ENCODE data around the gene CAMSAP1.

The CAMSAP1 gene

DNA sequence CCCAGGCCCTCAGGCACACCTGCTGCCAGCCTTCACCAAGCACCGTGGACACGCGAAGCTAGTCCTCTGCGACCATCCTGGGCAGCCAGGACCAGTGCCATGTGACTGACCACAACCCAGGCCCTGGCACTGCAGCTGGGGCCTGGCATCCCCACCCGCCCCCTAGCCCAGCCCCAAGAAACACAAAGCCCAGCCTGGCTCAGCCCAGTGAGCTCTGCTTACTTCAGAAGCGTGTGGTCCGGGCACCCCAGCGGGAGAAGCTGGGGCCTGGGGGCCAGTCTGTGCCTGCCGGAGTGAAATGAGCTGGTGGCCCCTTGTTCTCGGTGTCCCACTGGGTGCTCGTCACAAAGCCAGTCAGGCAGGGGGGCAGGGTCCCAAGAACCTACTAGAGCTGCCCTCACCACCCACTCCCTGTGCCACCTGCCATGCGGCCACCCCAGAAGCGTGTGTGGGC, 117.5 kb downstream of the CAMSAP1 start:
- Histone ChIP-seq H3K79me1 (replicated peaks; ENCODE audit: low read length, poor library complexity, severe bottlenecking) (no peaks in the 10 kb centered on the region), H3K4me3 (ENCODE audit: insufficient read depth in 1 of 2, low read depth in 1 of 2, low read length in 2 of 2) (no peak overlapping the region)

DNA sequence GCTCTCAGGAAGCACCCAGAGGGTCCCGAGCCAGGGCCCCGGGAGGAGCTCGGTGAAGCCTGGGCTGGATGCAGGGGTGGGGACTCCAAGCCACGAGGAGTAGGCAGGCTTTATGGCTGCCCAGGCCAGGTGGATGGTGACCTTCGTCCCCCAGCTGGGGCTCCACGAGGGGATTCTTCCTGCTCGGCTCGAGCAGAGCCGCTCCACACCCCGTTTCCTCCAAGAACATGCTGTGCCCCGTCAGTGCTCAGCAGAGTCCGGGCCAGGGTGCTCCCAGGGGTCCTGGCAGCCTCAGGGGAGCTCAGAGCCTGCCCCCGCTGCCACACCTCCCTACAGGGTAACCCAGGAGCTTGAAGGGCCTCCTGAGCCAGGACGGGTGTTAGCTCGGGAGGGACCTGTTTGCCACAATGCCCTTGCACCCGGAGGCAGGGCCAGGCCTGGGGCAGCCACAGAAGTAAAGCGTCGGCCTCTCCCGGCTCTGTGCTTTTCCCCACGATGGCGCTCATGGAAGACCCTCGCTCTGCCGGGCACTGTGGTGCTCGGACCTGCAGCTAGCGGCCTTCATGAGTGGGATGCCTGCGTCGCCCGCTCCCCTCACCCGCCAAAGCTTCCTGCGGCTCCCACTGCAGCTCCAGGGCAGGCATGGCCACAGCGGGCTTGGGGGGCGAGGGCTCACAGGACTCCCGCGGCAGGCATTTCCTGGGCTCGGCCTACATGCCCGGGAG, 118.6 kb downstream of the CAMSAP1 start:
- H3K4me3 ChIP-seq (ENCODE audit: insufficient read depth in 1 of 2, low read depth in 1 of 2, low read length in 2 of 2) = no peak overlapping the region

More for the DNA sequence above, 117.5 kb downstream of the CAMSAP1 start:
- no peak overlapping the region for H3K9ac ChIP-seq (ENCODE audit: low read length)
- H2BK15ac ChIP-seq (ENCODE audit: low read depth, poor library complexity, severe bottlenecking) = no peak overlapping the region
- H2BK120ac ChIP-seq (ENCODE audit: low read depth, low read length) = no peak overlapping the region
- H3K4ac ChIP-seq (ENCODE audit: low read depth in 1 of 2, low read length in 2 of 2) = no peak overlapping the region
- H4K8ac ChIP-seq (ENCODE audit: low read length) = no peak overlapping the region
- H3K9me3 ChIP-seq (ENCODE audit: control insufficient read depth, low read length) = no peaks in the 10 kb centered on the region
- no peak overlapping the region for H3K18ac ChIP-seq (ENCODE audit: low read depth in 1 of 2, low read length in 2 of 2)
- no peak overlapping the region for H3K27ac ChIP-seq (ENCODE audit: low read length, poor library complexity, severe bottlenecking)
- H3K23ac ChIP-seq (ENCODE audit: low read length in 2 of 2) = no peak overlapping the region
- H3K36me3 ChIP-seq (ENCODE audit: control insufficient read depth in 1 of 2, insufficient read depth in 2 of 2, low read depth in 1 of 2, low read length in 2 of 2) = no peaks in the 10 kb centered on the region
- no peak overlapping the region for H2BK12ac ChIP-seq (ENCODE audit: low read length in 2 of 2)
- no peak overlapping the region for H2AK5ac ChIP-seq (ENCODE audit: low read length, severe bottlenecking)
- no peak overlapping the region for H3K4me2 ChIP-seq (ENCODE audit: low read length, poor library complexity, severe bottlenecking)
- peaks cover 10 to 58% of the 10 kb centered on the region in 2 experiments for H3K27me3 ChIP-seq (ENCODE audit: control insufficient read depth in 1 of 2, insufficient read depth in 1 of 2, low read length in 2 of 2)
- H3K4me1 ChIP-seq (ENCODE audit: control insufficient read depth, insufficient read depth, low read depth, low read length) = no peaks in the 10 kb centered on the region
- H4K91ac ChIP-seq (ENCODE audit: low read length) = no peak overlapping the region
- H2BK5ac ChIP-seq (ENCODE audit: low read depth, low read length, poor library complexity, severe bottlenecking) = no peak overlapping the region
- H2AFZ ChIP-seq (ENCODE audit: low read depth, low read length) = no peak overlapping the region
- DNase-seq = no peak
- WGBS = 93% methylated on average over 13 of the region's 13 CpGs
- no peak overlapping the region for H3K14ac ChIP-seq (ENCODE audit: low read length in 2 of 2)

DNA sequence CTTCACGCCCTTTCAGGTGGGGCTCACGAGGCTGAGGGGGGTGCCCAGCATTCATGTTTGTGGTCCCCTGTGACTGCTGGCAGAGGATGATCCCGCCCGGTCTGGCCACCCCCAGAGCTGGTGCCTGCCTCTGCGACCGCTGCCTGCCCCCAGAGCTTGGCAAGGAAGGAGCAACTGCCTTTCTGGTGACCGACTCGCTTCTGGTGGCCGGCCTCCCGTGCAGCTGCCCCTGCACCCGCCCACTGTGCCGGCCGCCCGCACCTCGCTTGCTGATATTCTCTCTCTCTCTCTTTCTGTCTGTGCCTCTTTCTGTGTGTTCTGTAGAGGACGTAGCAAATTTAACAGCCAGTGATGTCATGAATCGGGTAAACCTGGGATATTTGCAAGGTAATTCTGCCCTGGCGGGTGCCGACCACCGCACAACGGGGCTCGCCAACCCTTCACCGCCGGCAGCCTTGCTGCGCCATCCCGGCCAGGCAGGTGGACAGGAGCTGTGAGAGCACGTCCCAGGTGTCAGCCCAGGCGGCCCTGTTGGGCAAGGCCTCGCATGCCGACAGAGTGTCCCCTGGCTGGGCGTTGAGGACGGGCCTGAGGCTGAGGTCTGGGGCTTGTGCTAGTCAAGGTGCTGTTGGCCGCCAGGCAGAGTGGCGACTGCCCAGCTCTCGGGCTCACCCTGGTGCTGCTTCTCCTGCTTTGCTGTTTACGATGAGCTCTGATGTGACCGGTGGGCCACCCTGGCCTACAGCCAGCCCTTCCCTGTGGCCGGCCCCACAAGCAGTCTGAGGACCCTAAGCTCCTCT, 119.4 kb downstream of the CAMSAP1 start:
- no peaks in the 10 kb centered on the region for H3K4me1 ChIP-seq (ENCODE audit: control insufficient read depth, insufficient read depth, low read depth, low read length)
- no peaks in the 10 kb centered on the region for H3K36me3 ChIP-seq (ENCODE audit: control insufficient read depth in 1 of 2, insufficient read depth in 2 of 2, low read depth in 1 of 2, low read length in 2 of 2)
- peaks cover 0 to 40% of the 10 kb centered on the region in 2 experiments for H3K27me3 ChIP-seq (ENCODE audit: control insufficient read depth in 1 of 2, insufficient read depth in 1 of 2, low read length in 2 of 2)
- H2AFZ ChIP-seq (ENCODE audit: low read depth, low read length) = no peak overlapping the region
- no peak overlapping the region for H3K14ac ChIP-seq (ENCODE audit: low read length in 2 of 2)
- no peak overlapping the region for H3K4me2 ChIP-seq (ENCODE audit: low read length, poor library complexity, severe bottlenecking)
- H3K18ac ChIP-seq (ENCODE audit: low read depth in 1 of 2, low read length in 2 of 2) = no peak overlapping the region
- no peak overlapping the region for H3K4me3 ChIP-seq (ENCODE audit: insufficient read depth in 1 of 2, low read depth in 1 of 2, low read length in 2 of 2)
- no peak overlapping the region for H2AK5ac ChIP-seq (ENCODE audit: low read length, severe bottlenecking)
- H3K9me3 ChIP-seq (ENCODE audit: control insufficient read depth, low read length) = no peaks in the 10 kb centered on the region
- 88% methylated on average over 38 of the region's 38 CpGs for WGBS
- H3K79me1 ChIP-seq (replicated peaks; ENCODE audit: low read length, poor library complexity, severe bottlenecking) = no peaks in the 10 kb centered on the region
- no peak overlapping the region for H3K9ac ChIP-seq (ENCODE audit: low read length)
- no peak for DNase-seq
- no peak overlapping the region for H4K8ac ChIP-seq (ENCODE audit: low read length)
- H2BK5ac ChIP-seq (ENCODE audit: low read depth, low read length, poor library complexity, severe bottlenecking) = no peak overlapping the region
- no peak overlapping the region for H2BK15ac ChIP-seq (ENCODE audit: low read depth, poor library complexity, severe bottlenecking)
- H2BK120ac ChIP-seq (ENCODE audit: low read depth, low read length) = no peak overlapping the region
- H3K23ac ChIP-seq (ENCODE audit: low read length in 2 of 2) = no peak overlapping the region
- no peak overlapping the region for H3K27ac ChIP-seq (ENCODE audit: low read length, poor library complexity, severe bottlenecking)
- no peak overlapping the region for H3K4ac ChIP-seq (ENCODE audit: low read depth in 1 of 2, low read length in 2 of 2)
- H4K91ac ChIP-seq (ENCODE audit: low read length) = no peak overlapping the region
- H2BK12ac ChIP-seq (ENCODE audit: low read length in 2 of 2) = no peak overlapping the region

More for the DNA sequence above, 118.6 kb downstream of the CAMSAP1 start:
- H3K9me3 ChIP-seq (ENCODE audit: control insufficient read depth, low read length) = no peaks in the 10 kb centered on the region
- H3K9ac ChIP-seq (ENCODE audit: low read length) = no peak overlapping the region
- H2BK120ac ChIP-seq (ENCODE audit: low read depth, low read length) = no peak overlapping the region
- no peak overlapping the region for H3K4me2 ChIP-seq (ENCODE audit: low read length, poor library complexity, severe bottlenecking)
- no peaks in the 10 kb centered on the region for H3K4me1 ChIP-seq (ENCODE audit: control insufficient read depth, insufficient read depth, low read depth, low read length)
- no peak overlapping the region for H2AFZ ChIP-seq (ENCODE audit: low read depth, low read length)
- H3K23ac ChIP-seq (ENCODE audit: low read length in 2 of 2) = no peak overlapping the region
- H2BK15ac ChIP-seq (ENCODE audit: low read depth, poor library complexity, severe bottlenecking) = no peak overlapping the region
- H3K36me3 ChIP-seq (ENCODE audit: control insufficient read depth in 1 of 2, insufficient read depth in 2 of 2, low read depth in 1 of 2, low read length in 2 of 2) = no peaks in the 10 kb centered on the region
- no peaks in the 10 kb centered on the region for H3K79me1 ChIP-seq (replicated peaks; ENCODE audit: low read length, poor library complexity, severe bottlenecking)
- no peak overlapping the region for H3K27ac ChIP-seq (ENCODE audit: low read length, poor library complexity, severe bottlenecking)
- no peak overlapping the region for H4K8ac ChIP-seq (ENCODE audit: low read length)
- H3K18ac ChIP-seq (ENCODE audit: low read depth in 1 of 2, low read length in 2 of 2) = no peak overlapping the region
- no peak overlapping the region for H2BK5ac ChIP-seq (ENCODE audit: low read depth, low read length, poor library complexity, severe bottlenecking)
- WGBS = 84% methylated on average over 36 of the region's 36 CpGs
- H2AK5ac ChIP-seq (ENCODE audit: low read length, severe bottlenecking) = no peak overlapping the region
- no peak overlapping the region for H3K14ac ChIP-seq (ENCODE audit: low read length in 2 of 2)
- no peak overlapping the region for H4K91ac ChIP-seq (ENCODE audit: low read length)
- no peak overlapping the region for H2BK12ac ChIP-seq (ENCODE audit: low read length in 2 of 2)
- DNase-seq = no peak
- peaks cover 5 to 46% of the 10 kb centered on the region in 2 experiments for H3K27me3 ChIP-seq (ENCODE audit: control insufficient read depth in 1 of 2, insufficient read depth in 1 of 2, low read length in 2 of 2)
- H3K4ac ChIP-seq (ENCODE audit: low read depth in 1 of 2, low read length in 2 of 2) = no peak overlapping the region

DNA sequence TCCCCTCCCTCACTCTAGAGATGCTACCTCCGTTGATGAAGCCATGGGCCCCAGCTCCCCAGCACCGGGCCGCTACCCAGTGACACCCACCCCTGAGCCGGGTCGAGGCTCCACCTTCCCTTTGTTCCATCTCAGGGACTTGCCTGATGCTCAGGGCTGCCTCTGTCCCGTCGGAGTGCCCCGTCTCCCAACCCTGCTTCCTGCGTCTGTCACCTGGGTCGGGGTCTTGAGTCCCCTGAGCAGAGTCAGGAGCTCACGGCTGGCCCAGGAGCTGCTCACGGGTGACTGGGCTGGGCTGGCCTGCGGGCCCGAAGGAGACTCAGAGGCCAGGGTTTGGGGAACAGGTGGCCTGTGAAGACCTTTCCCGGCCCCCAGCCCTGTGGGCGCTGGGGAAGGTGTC, 120.0 kb downstream of the CAMSAP1 start:
- Histone ChIP-seq H4K8ac (ENCODE audit: low read length) (no peak overlapping the region), H3K9ac (ENCODE audit: low read length) (no peak overlapping the region), H3K79me1 (replicated peaks; ENCODE audit: low read length, poor library complexity, severe bottlenecking) (no peaks in the 10 kb centered on the region), H3K36me3 (ENCODE audit: control insufficient read depth in 1 of 2, insufficient read depth in 2 of 2, low read depth in 1 of 2, low read length in 2 of 2) (no peaks in the 10 kb centered on the region), H3K4me3 (ENCODE audit: insufficient read depth in 1 of 2, low read depth in 1 of 2, low read length in 2 of 2) (no peak overlapping the region), H4K91ac (ENCODE audit: low read length) (no peak overlapping the region), H3K18ac (ENCODE audit: low read depth in 1 of 2, low read length in 2 of 2) (no peak overlapping the region), H3K4ac (ENCODE audit: low read depth in 1 of 2, low read length in 2 of 2) (no peak overlapping the region), H3K23ac (ENCODE audit: low read length in 2 of 2) (no peak overlapping the region), H2BK12ac (ENCODE audit: low read length in 2 of 2) (no peak overlapping the region), H3K9me3 (ENCODE audit: control insufficient read depth, low read length) (no peaks in the 10 kb centered on the region), H2BK15ac (ENCODE audit: low read depth, poor library complexity, severe bottlenecking) (no peak overlapping the region), H2BK5ac (ENCODE audit: low read depth, low read length, poor library complexity, severe bottlenecking) (no peak overlapping the region), H3K4me1 (ENCODE audit: control insufficient read depth, insufficient read depth, low read depth, low read length) (no peaks in the 10 kb centered on the region), H3K27ac (ENCODE audit: low read length, poor library complexity, severe bottlenecking) (no peak overlapping the region), H2AFZ (ENCODE audit: low read depth, low read length) (no peak overlapping the region), H2AK5ac (ENCODE audit: low read length, severe bottlenecking) (no peak overlapping the region), H2BK120ac (ENCODE audit: low read depth, low read length) (no peak overlapping the region), H3K14ac (ENCODE audit: low read length in 2 of 2) (no peak overlapping the region), H3K27me3 (ENCODE audit: control insufficient read depth in 1 of 2, insufficient read depth in 1 of 2, low read length in 2 of 2) (peaks cover 2 to 45% of the 10 kb centered on the region in 2 experiments), H3K4me2 (ENCODE audit: low read length, poor library complexity, severe bottlenecking) (no peak overlapping the region)
- no peak for DNase-seq
- 88% methylated on average over 14 of the region's 16 CpGs for WGBS
